Panc1 (cell line): ENCODE data around the gene SLIT2. TPM values are rescaled to one million over a fixed set of nuclear protein-coding genes. Genes with fewer than 3 reads are reported as not detected.

Source experiments
- ATAC-seq: fragments of 200-7000 bp; cut with Tn5 transposase; 2 replicates; pipeline ENCODE4 v1.9.1; 2020; ENCODE audit warnings: mild to moderate bottlenecking, moderate library complexity
- BruUV-seq: library from RNA; stranded (reverse); fragments of 400-500 nt; replicated peaks from 2 replicates; lab custom pipeline; 2021; lab: Mats Ljungman, UMichigan
- CTCF ChIA-PET: fragments of 300-600 bp; sonication (Branson Sonifier 250); formaldehyde crosslinking; loops from one replicate; lab custom pipeline; 2022; ENCODE audit warnings: antibody characterized with exemption; lab: Charles Lee
- POLR2A ChIA-PET: fragments of 300-600 bp; sonication (Branson Sonifier 250); formaldehyde crosslinking; loops from one replicate; lab custom pipeline; 2022; ENCODE audit warnings: antibody characterized with exemption; lab: Charles Lee
- DNase-seq: peaks from one replicate; pipeline ENCODE4 v3.0.0-alpha.2; 2010; ENCODE audit warnings: low read depth, low spot score
- H3K27ac ChIP-seq: 2 replicates; pipeline ENCODE4 v1.5.1; 2011; ENCODE audit warnings: mild to moderate bottlenecking, low read length, inconsistent platforms
- H3K27me3 ChIP-seq: fragments of 200-500 bp; sonication (Bioruptor generic); 2 replicates; pipeline ENCODE4 v1.6.0; 2014; ENCODE audit warnings: low read length, inconsistent platforms; ENCODE audit not compliant: control insufficient read depth, insufficient read depth
- H3K36me3 ChIP-seq: fragments of 200-500 bp; sonication (Bioruptor generic); 2 replicates; pipeline ENCODE4 v1.5.1; 2014; ENCODE audit warnings: inconsistent platforms, mild to moderate bottlenecking, low read length, moderate library complexity; ENCODE audit not compliant: control insufficient read depth, insufficient read depth
- H3K4me1 ChIP-seq: 2 replicates; pipeline ENCODE4 v1.5.1; 2011; ENCODE audit warnings: inconsistent platforms, mild to moderate bottlenecking, low read length, moderate library complexity; ENCODE audit not compliant: control insufficient read depth, insufficient read depth
- H3K4me3 ChIP-seq, 2 experiments: 2 replicates each; pipeline ENCODE4 v1.5.1; 2011 to 2012; ENCODE audit warnings: low read depth in 2 of 2, low read length in 2 of 2, mild to moderate bottlenecking in 2 of 2, inconsistent platforms in 1 of 2, moderate library complexity in 1 of 2
- H3K9me3 ChIP-seq: fragments of 200-500 bp; sonication (Bioruptor generic); 2 replicates; pipeline ENCODE4 v1.5.1; 2014; ENCODE audit warnings: low read depth, mild to moderate bottlenecking, inconsistent platforms, low read length, moderate library complexity; ENCODE audit not compliant: control insufficient read depth, insufficient read depth
- CTCF ChIP-seq: fragments of 450-650 bp; IDR thresholded peaks from 2 replicates; pipeline ENCODE4 v1.5.1; 2017; ENCODE audit warnings: mild to moderate bottlenecking
- POLR2AphosphoS5 ChIP-seq: IDR thresholded peaks from 2 replicates; pipeline ENCODE4 v1.6.1; 2012; ENCODE audit warnings: mild to moderate bottlenecking, low read depth, low read length, moderate library complexity
- SIN3A ChIP-seq: IDR thresholded peaks from 2 replicates; pipeline ENCODE4 v1.6.1; 2012; ENCODE audit warnings: low read depth, mild to moderate bottlenecking, low read length, moderate library complexity, borderline replicate concordance; ENCODE audit not compliant: insufficient read depth
- TCF7L2 ChIP-seq: IDR thresholded peaks from 2 replicates; pipeline ENCODE4 v1.6.1; 2011; ENCODE audit warnings: mild to moderate bottlenecking, low read depth, low read length, inconsistent platforms
- in situ Hi-C: cut with HindIII; loops from 2 replicates; pipeline ENCODE4 v1.10.0; 2016; ENCODE audit warnings: low sequenced_read_pairs, low pct_unique_long_range_greater_than_20kb
- intact Hi-C: fragments of 100-400 bp; cut with micrococcal nuclease; formaldehyde crosslinking; loops from one replicate; pipeline ENCODE4 v1.10.0; 2022; ENCODE audit not compliant: unreplicated experiment
- total RNA-seq: library from RNA; stranded (reverse); gene quantifications from one replicate; pipeline ENCODE4 v1.2.1, GENCODE V29; 2021; ENCODE audit not compliant: unreplicated experiment
- TF ChIP-seq, protein P1 (sequence below), 2 experiments: IDR thresholded peaks; 2 replicates each; pipeline ENCODE4 v1.6.1; 2011 to 2012; ENCODE audit warnings: low read depth in 2 of 2, control low read depth in 1 of 2, low read length in 1 of 2, mild to moderate bottlenecking in 1 of 2, moderate library complexity in 1 of 2; ENCODE audit not compliant: insufficient read depth in 1 of 2

SLIT2 gene
- total RNA-seq, 1 experiment from 2014 or later, result 0.28 TPM

- Histone ChIP-seq H3K9me3 (no peaks in the 10 kb centered on the region), H3K4me3 (no peak overlapping the region), H3K4me1 (no peaks in the 10 kb centered on the region), H3K36me3 (no peaks in the 10 kb centered on the region), H3K27ac (no peak overlapping the region), H3K27me3 (no peaks in the 10 kb centered on the region)
- ChIA-PET CTCF (no interaction called here), POLR2A (no interaction called here)
- in situ Hi-C loops (no loop called here), intact Hi-C loops (no loop called here)
- TF ChIP-seq, protein P1, sequence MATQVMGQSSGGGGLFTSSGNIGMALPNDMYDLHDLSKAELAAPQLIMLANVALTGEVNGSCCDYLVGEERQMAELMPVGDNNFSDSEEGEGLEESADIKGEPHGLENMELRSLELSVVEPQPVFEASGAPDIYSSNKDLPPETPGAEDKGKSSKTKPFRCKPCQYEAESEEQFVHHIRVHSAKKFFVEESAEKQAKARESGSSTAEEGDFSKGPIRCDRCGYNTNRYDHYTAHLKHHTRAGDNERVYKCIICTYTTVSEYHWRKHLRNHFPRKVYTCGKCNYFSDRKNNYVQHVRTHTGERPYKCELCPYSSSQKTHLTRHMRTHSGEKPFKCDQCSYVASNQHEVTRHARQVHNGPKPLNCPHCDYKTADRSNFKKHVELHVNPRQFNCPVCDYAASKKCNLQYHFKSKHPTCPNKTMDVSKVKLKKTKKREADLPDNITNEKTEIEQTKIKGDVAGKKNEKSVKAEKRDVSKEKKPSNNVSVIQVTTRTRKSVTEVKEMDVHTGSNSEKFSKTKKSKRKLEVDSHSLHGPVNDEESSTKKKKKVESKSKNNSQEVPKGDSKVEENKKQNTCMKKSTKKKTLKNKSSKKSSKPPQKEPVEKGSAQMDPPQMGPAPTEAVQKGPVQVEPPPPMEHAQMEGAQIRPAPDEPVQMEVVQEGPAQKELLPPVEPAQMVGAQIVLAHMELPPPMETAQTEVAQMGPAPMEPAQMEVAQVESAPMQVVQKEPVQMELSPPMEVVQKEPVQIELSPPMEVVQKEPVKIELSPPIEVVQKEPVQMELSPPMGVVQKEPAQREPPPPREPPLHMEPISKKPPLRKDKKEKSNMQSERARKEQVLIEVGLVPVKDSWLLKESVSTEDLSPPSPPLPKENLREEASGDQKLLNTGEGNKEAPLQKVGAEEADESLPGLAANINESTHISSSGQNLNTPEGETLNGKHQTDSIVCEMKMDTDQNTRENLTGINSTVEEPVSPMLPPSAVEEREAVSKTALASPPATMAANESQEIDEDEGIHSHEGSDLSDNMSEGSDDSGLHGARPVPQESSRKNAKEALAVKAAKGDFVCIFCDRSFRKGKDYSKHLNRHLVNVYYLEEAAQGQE (IDR thresholded peaks at IDR 0.05; ENCODE audit: insufficient read depth in 1 of 2, low read depth in 2 of 2, low read length in 1 of 2), result no peak
- no peak for TF ChIP-seq TCF7L2
- no peak for TF ChIP-seq CTCF
- no peak for TF ChIP-seq SIN3A
- TF ChIP-seq POLR2AphosphoS5, result no peak
- ATAC-seq (no peak), DNase-seq (no peak)
- BruUV-seq, result no TSS peak
Observed at GRCh38 chr4:20301161-20301560, 49.5 kb downstream of the SLIT2 start.
